Liver (tissue), 9 donors: ENCODE results near the gene HSFX3. TPM values are rescaled to one million over a fixed set of nuclear protein-coding genes. Genes with fewer than 3 reads are reported as not detected.
"Not testable (repeated sequence)": the region's sequence is repeated elsewhere in the genome, so short reads cannot be mapped to it uniquely, and the experiment has no call there.

Experiments
- DNase-seq: peaks from one replicate; pipeline ENCODE4 v3.0.0-alpha.2; 2017; ENCODE audit warnings: low spot score
- H3K27ac ChIP-seq, 2 donors: one replicate each; pipeline ENCODE4 v1.7.0; 2013; ENCODE audit warnings: inconsistent platforms in 2 of 2, low read length in 2 of 2, control low read depth in 1 of 2, low read depth in 1 of 2, mild to moderate bottlenecking in 1 of 2
- H3K27me3 ChIP-seq, 4 donors: one replicate each; pipeline versions ENCODE4 v1.6.1 to v1.7.0; 2013; ENCODE audit warnings: low read length in 3 of 4, inconsistent platforms in 1 of 4, mild to moderate bottlenecking in 1 of 4, moderate library complexity in 1 of 4; ENCODE audit not compliant: control insufficient read depth in 4 of 4, insufficient read depth in 4 of 4
- H3K36me3 ChIP-seq, 4 donors: one replicate each; pipeline versions ENCODE4 v1.6.1 to v1.7.0; 2013; ENCODE audit warnings: low read length in 3 of 4, mild to moderate bottlenecking in 3 of 4, low read depth in 1 of 4, moderate library complexity in 1 of 4; ENCODE audit not compliant: control insufficient read depth in 4 of 4, insufficient read depth in 3 of 4
- H3K4me1 ChIP-seq, 4 donors: one replicate each; pipeline versions ENCODE4 v1.6.1 to v1.7.0; 2013; ENCODE audit warnings: low read length in 3 of 4, mild to moderate bottlenecking in 3 of 4, moderate library complexity in 1 of 4; ENCODE audit not compliant: control insufficient read depth in 4 of 4, insufficient read depth in 4 of 4
- H3K4me3 ChIP-seq, 3 donors: one replicate each; pipeline versions ENCODE4 v1.6.1 to v1.7.0; 2013; ENCODE audit warnings: low read length in 3 of 3, control low read depth in 1 of 3, low read depth in 1 of 3, mild to moderate bottlenecking in 1 of 3
- H3K9ac ChIP-seq, 2 donors: one replicate each; pipeline ENCODE4 v1.7.0; 2013; ENCODE audit warnings: low read length in 2 of 2, mild to moderate bottlenecking in 2 of 2, moderate library complexity in 2 of 2, control low read depth in 1 of 2, low read depth in 1 of 2
- H3K9me3 ChIP-seq, 4 donors: one replicate each; pipeline versions ENCODE4 v1.6.1 to v1.7.0; 2013; ENCODE audit warnings: low read length in 3 of 4; ENCODE audit not compliant: control insufficient read depth in 4 of 4
- HNF4A ChIP-seq, 2 donors: conservative IDR thresholded peaks; 2 replicates each; pipeline ENCODE4 v1.6.1; 2016; ENCODE audit warnings: antibody characterized with exemption in 2 of 2, mild to moderate bottlenecking in 2 of 2
- WGBS: extraction: QIAGEN DNeasy Blood & Tissue Kit; methylation state at CpG from one replicate; pipeline ENCODE4 v1.1.7; 2013; 5-methylcytosine and 5-hydroxymethylcytosine counted together
- polyA plus RNA-seq, 2 donors: library from polyadenylated mRNA; stranded (reverse) in 1 of 2; unstranded in 1 of 2; fragments of 200-250 nt in 1 of 2; fragments of >200 nt in 1 of 2; fragmentation: Nextera tagmentation in 1 of 2; extraction: Ambion mirVana in 1 of 2; gene quantifications; one replicate each; pipeline versions ENCODE4 v1.2.1 to v1.2.3, GENCODE V29; 2013 to 2015
- total RNA-seq, 2 donors: library from RNA; depleted of rRNA; stranded (reverse); fragments of >200 nt; gene quantifications; one replicate each; pipeline ENCODE4 v1.2.3, GENCODE V29; 2014
- TF ChIP-seq, protein P1 (sequence below): IDR thresholded peaks from 2 replicates; pipeline ENCODE4 v1.6.1; 2016; ENCODE audit warnings: antibody characterized with exemption
- donor health status: healthy.
- donor health status: healthy.
- donor health status: healthy.
- donor health status: healthy.
- donor health status: healthy.

The HSFX3 gene
- total and polyA plus RNA-seq, 4 donors: not detected

GRCh38 chrX:149563359-149563758 is 13.6 kb upstream of the HSFX3 start:
- DNase-seq: no peak
- Histone ChIP-seq H3K4me1 (no peaks in the 10 kb centered on the region), H3K9me3 (no peaks in the 10 kb centered on the region), H3K4me3 (no peak overlapping the region), H3K9ac (no peak overlapping the region), H3K36me3 (no peaks in the 10 kb centered on the region), H3K27ac (no peak overlapping the region), H3K27me3 (no peaks in the 10 kb centered on the region)
- TF ChIP-seq HNF4A (conservative IDR thresholded peaks at IDR 0.05): no peak
- TF ChIP-seq, protein P1, sequence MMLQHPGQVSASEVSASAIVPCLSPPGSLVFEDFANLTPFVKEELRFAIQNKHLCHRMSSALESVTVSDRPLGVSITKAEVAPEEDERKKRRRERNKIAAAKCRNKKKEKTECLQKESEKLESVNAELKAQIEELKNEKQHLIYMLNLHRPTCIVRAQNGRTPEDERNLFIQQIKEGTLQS: no peak
- WGBS: 90% methylated on average over 4 of the region's 4 CpGs

DNA sequence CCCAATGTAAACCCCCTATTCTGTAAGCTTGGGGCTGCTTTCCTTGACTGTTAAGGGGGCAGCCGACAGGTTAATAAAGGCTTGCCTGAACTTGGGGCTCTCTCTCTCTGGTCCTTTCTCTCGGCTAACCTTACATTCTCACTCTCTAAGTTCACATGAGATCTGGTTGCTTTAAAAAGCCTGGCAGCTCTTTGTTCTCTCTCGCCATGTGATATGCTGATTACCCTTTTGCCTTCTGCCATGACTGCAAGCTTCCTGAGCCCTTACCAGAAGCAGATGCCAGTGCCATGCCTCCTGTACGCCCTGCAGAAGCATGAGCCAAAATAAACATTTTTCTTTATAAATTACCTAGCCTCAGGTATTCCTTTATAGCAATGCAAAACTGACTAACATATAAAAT is 5.5 kb upstream of the HSFX3 start:
- not testable (repeated sequence) for H3K27me3 ChIP-seq, H3K9me3 ChIP-seq, H3K36me3 ChIP-seq, H3K4me1 ChIP-seq, H3K4me3 ChIP-seq, H3K27ac ChIP-seq, H3K9ac ChIP-seq, DNase-seq
- WGBS: no CpG with 5 or more reads among the region's 4 CpGs

- not testable (repeated sequence) for H3K4me1 ChIP-seq, H3K4me3 ChIP-seq, H3K27me3 ChIP-seq, H3K9me3 ChIP-seq, H3K27ac ChIP-seq, H3K9ac ChIP-seq, DNase-seq, H3K36me3 ChIP-seq
- WGBS: 100% methylated on average over 2 of the region's 6 CpGs
Measured at GRCh38 chrX:149551939-149552248, 2.2 kb upstream of the HSFX3 start.

- not testable (repeated sequence) for H3K36me3 ChIP-seq, DNase-seq, H3K4me1 ChIP-seq, H3K9me3 ChIP-seq, H3K4me3 ChIP-seq, H3K27ac ChIP-seq, H3K9ac ChIP-seq, H3K27me3 ChIP-seq
- WGBS: no CpG with 5 or more reads among the region's 4 CpGs
Measured at GRCh38 chrX:149551245-149551938, 1.7 kb upstream of the HSFX3 start.

DNA sequence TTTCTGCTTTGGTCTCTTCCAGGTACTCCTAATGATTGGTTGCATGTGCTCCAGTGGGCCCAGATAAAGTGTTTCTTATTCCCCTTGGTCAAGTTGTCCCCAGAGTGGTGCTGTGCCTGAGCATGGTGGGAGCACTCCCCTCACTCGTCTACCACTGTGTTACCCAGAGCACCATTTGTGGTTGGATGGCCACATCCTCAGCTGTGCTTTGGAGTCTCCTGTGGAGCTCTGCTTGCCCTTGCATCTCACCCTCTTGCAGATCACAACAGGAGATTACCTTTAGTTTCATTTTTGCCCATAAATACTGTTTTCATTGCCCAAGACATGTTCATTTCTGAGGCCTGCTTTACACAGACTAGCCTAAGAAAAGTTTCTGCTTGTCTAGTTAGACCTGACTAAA is 730 bp upstream of the HSFX3 start:
- H3K4me1 ChIP-seq, H3K36me3 ChIP-seq, H3K27me3 ChIP-seq, H3K9me3 ChIP-seq, DNase-seq, H3K4me3 ChIP-seq, H3K9ac ChIP-seq, H3K27ac ChIP-seq: not testable (repeated sequence)
- WGBS: 90% methylated on average over 1 of the region's 1 CpG

GRCh38 chrX:149547782-149548181 is 1.9 kb downstream of the HSFX3 start:
- not testable (repeated sequence) for H3K36me3 ChIP-seq, H3K27me3 ChIP-seq

DNA sequence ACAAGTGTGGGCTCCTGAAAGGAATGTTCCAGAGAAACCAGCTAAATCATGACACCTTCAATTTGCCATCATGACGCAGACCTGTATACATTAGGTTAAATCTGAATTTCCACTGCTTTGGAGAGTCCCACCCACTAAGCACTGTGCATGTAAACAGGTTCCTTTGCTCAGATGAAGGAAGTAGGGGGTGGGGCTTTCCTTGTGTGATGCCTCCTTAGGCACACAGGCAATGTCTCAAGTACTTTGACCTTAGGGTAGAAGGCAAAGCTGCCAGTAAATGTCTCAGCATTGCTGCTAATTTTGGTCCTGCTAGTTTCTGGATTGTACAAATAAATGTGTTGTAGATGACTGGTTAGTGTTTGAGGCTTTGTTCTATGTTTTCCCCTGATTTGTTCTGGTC is 2.8 kb downstream of the HSFX3 start:
- H3K36me3 ChIP-seq, H3K9ac ChIP-seq, H3K27ac ChIP-seq, H3K4me1 ChIP-seq, DNase-seq, H3K27me3 ChIP-seq, H3K9me3 ChIP-seq, H3K4me3 ChIP-seq: not testable (repeated sequence)
- whole genome bisulfite sequencing: 93% methylated on average over 1 of the region's 1 CpG

More at GRCh38 chrX:149547782-149548181, 1.9 kb downstream of the HSFX3 start:
- not testable (repeated sequence) for H3K4me3 ChIP-seq, H3K9me3 ChIP-seq, DNase-seq, H3K4me1 ChIP-seq, H3K9ac ChIP-seq, H3K27ac ChIP-seq
- 100% methylated on average over 1 of the region's 3 CpGs for WGBS

DNA sequence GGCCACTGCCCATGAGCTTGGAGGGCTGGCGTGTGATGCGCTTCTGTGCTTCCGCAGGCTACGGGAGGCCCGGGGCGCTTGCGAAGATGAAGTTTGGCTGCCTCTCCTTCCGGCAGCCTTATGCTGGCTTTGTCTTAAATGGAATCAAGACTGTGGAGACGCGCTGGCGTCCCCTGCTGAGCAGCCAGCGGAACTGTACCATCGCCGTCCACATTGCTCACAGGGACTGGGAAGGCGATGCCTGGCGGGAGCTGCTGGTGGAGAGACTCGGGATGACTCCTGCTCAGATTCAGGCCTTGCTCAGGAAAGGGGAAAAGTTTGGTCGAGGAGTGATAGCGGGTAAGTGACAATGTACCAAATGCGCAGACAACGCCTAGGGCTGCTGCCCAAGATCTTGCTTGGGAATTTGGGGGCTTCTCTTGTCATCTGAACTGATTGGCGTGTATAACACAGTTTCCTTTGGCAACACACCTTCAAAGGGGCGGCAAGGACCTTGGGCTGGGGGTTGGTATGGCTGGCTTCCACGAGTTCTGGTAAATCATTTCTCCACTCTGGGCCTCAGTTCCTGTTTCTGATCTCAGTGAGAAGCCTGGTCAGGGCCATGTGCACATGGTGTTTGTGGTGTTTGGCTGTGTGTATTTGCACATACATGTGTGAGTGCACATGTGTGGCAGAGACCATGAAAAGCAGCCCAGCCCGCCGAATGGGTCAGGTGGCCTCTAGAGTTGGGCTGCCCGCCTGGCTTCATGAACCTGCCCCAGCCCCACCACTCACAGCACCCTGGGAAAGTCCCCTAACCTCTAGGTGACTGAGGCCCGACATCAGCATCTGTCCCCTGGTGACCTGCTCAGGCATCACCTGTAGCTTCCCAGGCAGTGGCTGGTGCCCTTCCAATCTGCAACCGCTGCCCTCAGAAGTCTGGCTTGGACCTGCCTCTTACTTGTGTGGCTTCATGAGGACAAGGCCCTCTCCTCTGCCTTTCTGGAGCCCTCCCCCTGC is 3.9 kb downstream of the HSFX3 start:
- H3K27ac ChIP-seq, H3K4me1 ChIP-seq, H3K36me3 ChIP-seq, DNase-seq, H3K9ac ChIP-seq, H3K9me3 ChIP-seq, H3K27me3 ChIP-seq, H3K4me3 ChIP-seq: not testable (repeated sequence)
- 88% methylated on average over 18 of the region's 29 CpGs for WGBS
